Trophoblast cell (in vitro differentiated cells and primary cell): ENCODE data around the gene P4HA3.

Experiments
- DNase-seq, 2 donors: peaks; one replicate each; pipeline ENCODE4 v3.0.0-alpha.2; 2016
- H2AFZ ChIP-seq: 2 replicates; pipeline ENCODE4 v1.6.1; 2013; ENCODE audit warnings: low read length, moderate library complexity, mild to moderate bottlenecking; ENCODE audit not compliant: insufficient read depth, poor library complexity
- H2AK5ac ChIP-seq: 2 replicates; pipeline ENCODE4 v1.6.1; 2013; ENCODE audit warnings: mild to moderate bottlenecking, low read length
- H2BK120ac ChIP-seq: 2 replicates; pipeline ENCODE4 v1.6.1; 2013; ENCODE audit warnings: low read length, mild to moderate bottlenecking, moderate library complexity; ENCODE audit not compliant: insufficient read depth, poor library complexity
- H2BK12ac ChIP-seq: 2 replicates; pipeline ENCODE4 v1.6.1; 2013; ENCODE audit warnings: mild to moderate bottlenecking, low read length, moderate library complexity
- H2BK5ac ChIP-seq: 2 replicates; pipeline ENCODE4 v1.6.1; 2013; ENCODE audit warnings: low read length, low read depth, moderate library complexity, mild to moderate bottlenecking; ENCODE audit not compliant: poor library complexity
- H3K14ac ChIP-seq: 2 replicates; pipeline ENCODE4 v1.6.1; 2013; ENCODE audit warnings: mild to moderate bottlenecking, low read length
- H3K18ac ChIP-seq: 2 replicates; pipeline ENCODE4 v1.6.1; 2013; ENCODE audit warnings: mild to moderate bottlenecking, low read length
- H3K23ac ChIP-seq: 2 replicates; pipeline ENCODE4 v1.6.1; 2013; ENCODE audit warnings: low read length
- H3K27ac ChIP-seq: 2 replicates; pipeline ENCODE4 v1.5.1; 2013; ENCODE audit warnings: low read depth, mild to moderate bottlenecking, inconsistent platforms, low read length, moderate library complexity
- H3K27me3 ChIP-seq: 2 replicates; pipeline ENCODE4 v1.6.1; 2013; ENCODE audit warnings: inconsistent platforms, mild to moderate bottlenecking, low read length, moderate library complexity; ENCODE audit not compliant: insufficient read depth
- H3K36me3 ChIP-seq, 2 experiments: 1 replicate in 1 of 2; 2 replicates in 1 of 2; pipeline ENCODE4 v1.6.1; 2013; ENCODE audit warnings: low read length in 2 of 2, mild to moderate bottlenecking in 2 of 2, moderate library complexity in 1 of 2; ENCODE audit not compliant: insufficient read depth in 2 of 2, control insufficient read depth in 1 of 2
- H3K4ac ChIP-seq: 2 replicates; pipeline ENCODE4 v1.6.1; 2013; ENCODE audit warnings: low read depth, mild to moderate bottlenecking, low read length, moderate library complexity
- H3K4me1 ChIP-seq, 2 experiments: 1 replicate in 1 of 2; 2 replicates in 1 of 2; pipeline ENCODE4 v1.6.1; 2013; ENCODE audit warnings: low read length in 2 of 2, mild to moderate bottlenecking in 2 of 2, moderate library complexity in 1 of 2; ENCODE audit not compliant: insufficient read depth in 2 of 2, control insufficient read depth in 1 of 2
- H3K4me2 ChIP-seq: 2 replicates; pipeline ENCODE4 v1.6.1; 2013; ENCODE audit warnings: inconsistent platforms, mild to moderate bottlenecking, low read length, moderate library complexity
- H3K4me3 ChIP-seq: 2 replicates; pipeline ENCODE4 v1.5.1; 2013; ENCODE audit warnings: mild to moderate bottlenecking, low read depth, low read length, inconsistent platforms
- H3K79me1 ChIP-seq: one replicate; pipeline ENCODE4 v1.6.1; 2013; ENCODE audit warnings: low read length
- H3K79me2 ChIP-seq: 2 replicates; pipeline ENCODE4 v1.6.1; 2013; ENCODE audit warnings: low read length, mild to moderate bottlenecking; ENCODE audit not compliant: control insufficient read depth, insufficient read depth, poor library complexity
- H3K9ac ChIP-seq: 2 replicates; pipeline ENCODE4 v1.6.1; 2013; ENCODE audit warnings: mild to moderate bottlenecking, low read length
- H3K9me3 ChIP-seq: 2 replicates; pipeline ENCODE4 v1.6.1; 2013; ENCODE audit warnings: low read depth, mild to moderate bottlenecking, control low read depth, inconsistent platforms, low read length; ENCODE audit not compliant: insufficient read depth
- H4K12ac ChIP-seq: 2 replicates; pipeline ENCODE4 v1.6.1; 2013; ENCODE audit warnings: low read depth, mild to moderate bottlenecking, low read length, moderate library complexity
- H4K8ac ChIP-seq: 2 replicates; pipeline ENCODE4 v1.6.1; 2013; ENCODE audit warnings: low read depth, mild to moderate bottlenecking, low read length, moderate library complexity
- H4K91ac ChIP-seq: one replicate; pipeline ENCODE4 v1.6.1; 2013; ENCODE audit warnings: low read depth, mild to moderate bottlenecking, low read length, moderate library complexity
- WGBS: extraction: QIAGEN DNeasy Blood & Tissue Kit; methylation state at CpG from one replicate; pipeline ENCODE4 v1.1.7; 2013; ENCODE audit warnings: missing lambda C conversion rate; ENCODE audit not compliant: insufficient read length, insufficient coverage; ENCODE audit errors: extremely low coverage; 5-methylcytosine and 5-hydroxymethylcytosine counted together

P4HA3 gene

DNA sequence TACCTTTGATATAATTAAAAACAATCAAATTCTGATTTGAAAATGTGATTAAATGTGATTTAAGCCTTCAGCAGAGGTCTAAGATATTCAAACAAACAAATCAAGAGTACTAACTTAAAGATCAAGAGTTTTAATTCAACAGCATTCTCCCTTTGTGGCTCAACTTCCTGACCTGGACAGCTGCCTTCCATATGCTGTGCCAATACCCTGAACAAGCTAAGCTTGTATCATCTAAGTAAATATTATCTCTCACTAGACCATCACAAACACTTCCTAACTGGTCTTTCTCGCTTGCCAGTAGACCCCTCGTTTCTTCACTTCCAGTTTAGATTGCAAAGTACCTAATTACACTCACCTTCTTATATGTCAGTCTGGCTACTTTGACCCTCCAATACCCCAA lies 35.9 kb upstream of the P4HA3 start:
- H2AFZ ChIP-seq: no peak overlapping the region
- no peak overlapping the region for H3K4me2 ChIP-seq
- H3K18ac ChIP-seq: no peak overlapping the region

DNA sequence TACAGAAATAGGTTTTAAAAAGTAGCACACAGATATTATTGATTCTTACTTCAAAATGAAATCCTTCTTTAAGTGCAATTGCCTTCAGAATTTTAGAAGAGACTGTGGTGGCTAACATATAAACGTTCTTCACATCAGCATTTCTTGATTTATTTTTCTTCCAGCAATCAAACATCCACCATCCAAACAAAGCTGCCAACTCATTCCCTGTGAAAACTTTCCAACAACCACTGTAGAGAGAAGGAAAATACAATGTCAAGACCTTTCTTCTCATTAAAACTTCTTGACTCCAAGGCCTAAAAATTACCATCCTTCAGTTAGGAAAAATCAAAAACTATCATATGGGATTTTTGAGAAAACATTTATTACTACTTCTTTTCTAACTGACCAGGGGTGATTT lies 34.0 kb upstream of the P4HA3 start:
- no peak overlapping the region for H4K8ac ChIP-seq
- no peak overlapping the region for H3K4me3 ChIP-seq
- no peak overlapping the region for H2AFZ ChIP-seq
- no peak overlapping the region for H3K27ac ChIP-seq
- no peaks in the 10 kb centered on the region for H3K36me3 ChIP-seq
- H4K91ac ChIP-seq: no peak overlapping the region
- H4K12ac ChIP-seq: no peak overlapping the region
- no peak overlapping the region for H2BK12ac ChIP-seq
- no peak overlapping the region for H3K14ac ChIP-seq
- WGBS: no CpG with 5 or more reads among the region's 1 CpG
- no peak overlapping the region for H3K4me2 ChIP-seq
- H3K18ac ChIP-seq: no peak overlapping the region
- no peaks in the 10 kb centered on the region for H3K4me1 ChIP-seq
- no peaks in the 10 kb centered on the region for H3K79me2 ChIP-seq
- H3K9me3 ChIP-seq: no peaks in the 10 kb centered on the region
- no peak for DNase-seq
- no peak overlapping the region for H2BK5ac ChIP-seq
- no peak overlapping the region for H2AK5ac ChIP-seq
- H3K4ac ChIP-seq: no peak overlapping the region
- H3K23ac ChIP-seq: no peak overlapping the region
- no peak overlapping the region for H2BK120ac ChIP-seq
- H3K27me3 ChIP-seq: no peaks in the 10 kb centered on the region
- H3K9ac ChIP-seq: no peak overlapping the region
- H3K79me1 ChIP-seq: no peaks in the 10 kb centered on the region

More for the DNA sequence above, 35.9 kb upstream of the P4HA3 start:
- H4K91ac ChIP-seq: no peak overlapping the region
- no peaks in the 10 kb centered on the region for H3K9me3 ChIP-seq
- no peaks in the 10 kb centered on the region for H3K27me3 ChIP-seq
- H2AK5ac ChIP-seq: no peak overlapping the region
- no peak overlapping the region for H3K4me3 ChIP-seq
- no peaks in the 10 kb centered on the region for H3K79me2 ChIP-seq
- no peak overlapping the region for H2BK5ac ChIP-seq
- no peak overlapping the region for H4K8ac ChIP-seq
- no peak overlapping the region for H3K27ac ChIP-seq
- no peak overlapping the region for H2BK120ac ChIP-seq
- no peak overlapping the region for H3K4ac ChIP-seq
- DNase-seq: no peak
- no peak overlapping the region for H3K9ac ChIP-seq
- no peak overlapping the region for H4K12ac ChIP-seq
- no peak overlapping the region for H3K23ac ChIP-seq
- no peak overlapping the region for H2BK12ac ChIP-seq
- H3K4me1 ChIP-seq: no peaks in the 10 kb centered on the region
- H3K14ac ChIP-seq: no peak overlapping the region
- H3K79me1 ChIP-seq: no peaks in the 10 kb centered on the region
- no peaks in the 10 kb centered on the region for H3K36me3 ChIP-seq
- WGBS: no CpG with 5 or more reads among the region's 2 CpGs

DNA sequence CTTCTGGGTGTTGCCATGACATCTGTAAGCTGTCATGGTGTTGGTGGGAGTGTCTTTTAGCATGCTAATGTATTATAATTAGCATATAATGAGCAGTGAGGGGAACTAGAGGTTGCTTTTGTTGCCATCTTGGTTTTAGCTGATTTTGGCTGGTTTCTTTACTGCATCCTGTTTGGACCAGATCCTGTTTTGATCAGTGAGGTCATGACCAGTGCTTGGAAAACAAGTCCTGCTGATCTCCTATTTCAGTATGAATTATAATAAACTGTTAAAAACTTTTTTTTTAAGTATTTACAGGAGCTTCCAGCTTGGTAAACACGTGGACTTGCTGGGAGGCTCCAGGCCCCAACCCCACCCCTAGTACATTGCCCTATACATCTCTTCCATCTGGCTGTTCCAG lies 30.5 kb upstream of the P4HA3 start:
- Histone ChIP-seq H2BK120ac (no peak overlapping the region), H3K4me2 (no peak overlapping the region), H4K8ac (no peak overlapping the region), H2BK12ac (no peak overlapping the region), H3K79me1 (no peaks in the 10 kb centered on the region), H3K27me3 (no peaks in the 10 kb centered on the region), H4K12ac (no peak overlapping the region), H3K9ac (no peak overlapping the region), H3K4ac (no peak overlapping the region), H3K4me1 (no peaks in the 10 kb centered on the region), H3K14ac (no peak overlapping the region), H3K18ac (no peak overlapping the region), H3K23ac (no peak overlapping the region), H2AFZ (no peak overlapping the region), H3K4me3 (no peak overlapping the region), H3K36me3 (no peaks in the 10 kb centered on the region), H3K9me3 (no peaks in the 10 kb centered on the region), H4K91ac (no peak overlapping the region), H3K27ac (no peak overlapping the region), H3K79me2 (no peaks in the 10 kb centered on the region), H2BK5ac (no peak overlapping the region), H2AK5ac (no peak overlapping the region)
- no peak for DNase-seq
- WGBS: no CpG with 5 or more reads among the region's 1 CpG

DNA sequence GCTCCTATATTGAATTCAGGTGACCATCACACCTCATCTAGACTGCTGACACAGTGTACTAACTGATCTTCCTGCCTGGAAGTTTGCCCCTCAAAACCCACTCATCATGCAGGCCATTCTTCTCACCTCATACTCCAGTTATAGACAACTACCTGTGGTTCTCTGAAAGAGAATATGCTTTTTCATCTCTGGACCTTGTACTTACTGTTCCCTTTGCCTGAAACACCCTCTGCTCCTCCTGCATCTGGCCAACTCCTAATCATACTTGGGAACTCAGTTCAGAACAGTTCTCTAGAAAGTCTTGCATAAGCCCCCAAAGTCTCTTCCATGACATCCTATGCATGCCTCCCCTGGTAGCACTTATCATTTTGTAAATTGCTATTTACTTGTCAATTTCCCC lies 28.2 kb upstream of the P4HA3 start:
- H3K23ac ChIP-seq: no peak overlapping the region
- no peak overlapping the region for H3K4ac ChIP-seq
- H3K14ac ChIP-seq: no peak overlapping the region
- H2BK5ac ChIP-seq: no peak overlapping the region
- H3K27ac ChIP-seq: no peak overlapping the region
- no peak for DNase-seq
- no peak overlapping the region for H2AK5ac ChIP-seq
- H3K79me2 ChIP-seq: no peaks in the 10 kb centered on the region
- H2AFZ ChIP-seq: no peak overlapping the region
- no peaks in the 10 kb centered on the region for H3K4me1 ChIP-seq
- no peaks in the 10 kb centered on the region for H3K79me1 ChIP-seq
- H3K36me3 ChIP-seq: no peaks in the 10 kb centered on the region
- H2BK120ac ChIP-seq: no peak overlapping the region
- no peak overlapping the region for H3K4me3 ChIP-seq
- no peak overlapping the region for H3K18ac ChIP-seq
- H3K9me3 ChIP-seq: no peaks in the 10 kb centered on the region
- no peak overlapping the region for H3K4me2 ChIP-seq
- H4K91ac ChIP-seq: no peak overlapping the region
- H4K8ac ChIP-seq: no peak overlapping the region
- no peak overlapping the region for H3K9ac ChIP-seq
- no peak overlapping the region for H2BK12ac ChIP-seq
- no peak overlapping the region for H4K12ac ChIP-seq
- H3K27me3 ChIP-seq: no peaks in the 10 kb centered on the region

DNA sequence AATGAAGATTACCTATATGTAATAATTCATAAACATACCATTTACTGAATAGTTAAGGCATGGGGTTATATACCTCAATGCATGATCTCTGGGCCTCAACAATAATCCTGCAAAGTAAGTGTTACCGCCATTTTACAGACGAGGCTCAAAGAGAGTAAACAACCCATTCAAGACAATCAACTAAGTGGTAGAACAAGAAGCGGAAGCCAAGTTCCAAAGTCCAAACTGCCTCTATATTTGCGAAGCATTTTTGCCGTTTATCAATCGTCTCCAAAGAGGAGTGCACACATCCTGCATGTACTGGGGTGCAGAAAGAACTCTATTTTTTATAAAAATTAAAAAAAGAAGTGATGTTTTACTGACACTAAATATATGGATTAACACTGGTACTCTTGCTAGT lies 27.5 kb upstream of the P4HA3 start:
- no peak overlapping the region for H2AK5ac ChIP-seq
- H3K79me2 ChIP-seq: no peaks in the 10 kb centered on the region
- no peak overlapping the region for H3K23ac ChIP-seq
- no peaks in the 10 kb centered on the region for H3K79me1 ChIP-seq
- no peak overlapping the region for H4K91ac ChIP-seq
- no peak overlapping the region for H3K27ac ChIP-seq
- no peak overlapping the region for H3K14ac ChIP-seq
- no peak overlapping the region for H4K12ac ChIP-seq
- no CpG with 5 or more reads among the region's 6 CpGs for WGBS
- H3K27me3 ChIP-seq: no peaks in the 10 kb centered on the region
- H3K36me3 ChIP-seq: no peaks in the 10 kb centered on the region
- DNase-seq: no peak
- H2BK12ac ChIP-seq: no peak overlapping the region
- no peak overlapping the region for H2AFZ ChIP-seq
- no peak overlapping the region for H2BK5ac ChIP-seq
- no peak overlapping the region for H2BK120ac ChIP-seq
- H3K18ac ChIP-seq: no peak overlapping the region
- H3K9ac ChIP-seq: no peak overlapping the region
- H4K8ac ChIP-seq: no peak overlapping the region
- no peak overlapping the region for H3K4me2 ChIP-seq
- no peaks in the 10 kb centered on the region for H3K9me3 ChIP-seq
- no peak overlapping the region for H3K4ac ChIP-seq
- H3K4me1 ChIP-seq: no peaks in the 10 kb centered on the region
- no peak overlapping the region for H3K4me3 ChIP-seq
